Osteoblast (primary cell): ENCODE measurements around the gene PLGRKT. TPM values are rescaled to one million over a fixed set of nuclear protein-coding genes. Genes with fewer than 3 reads are reported as not detected.
"Not testable (repeated sequence)": the region's sequence is repeated elsewhere in the genome, so short reads cannot be mapped to it uniquely, and the experiment has no call there.

Experiments
- DNase-seq: peaks from one replicate; pipeline ENCODE4 v3.0.0; 2011; ENCODE audit warnings: low spot score, mixed read lengths; ENCODE audit not compliant: insufficient read length; ENCODE audit errors: missing footprints
- H2AFZ ChIP-seq: 2 replicates; pipeline ENCODE4 v1.6.0; 2011; ENCODE audit warnings: mild to moderate bottlenecking, low read length
- H3K27ac ChIP-seq: 2 replicates; pipeline ENCODE4 v1.5.1; 2011; ENCODE audit warnings: mild to moderate bottlenecking, low read depth, low read length, moderate library complexity
- H3K27me3 ChIP-seq: 2 replicates; pipeline ENCODE4 v1.6.0; 2012; ENCODE audit warnings: mild to moderate bottlenecking, control low read depth, inconsistent platforms, low read length, moderate library complexity; ENCODE audit not compliant: insufficient read depth
- H3K36me3 ChIP-seq: 2 replicates; pipeline ENCODE4 v1.5.1; 2011; ENCODE audit warnings: mild to moderate bottlenecking, low read length, control low read depth, moderate library complexity; ENCODE audit not compliant: insufficient read depth
- H3K4me1 ChIP-seq: 2 replicates; pipeline ENCODE4 v1.5.1; 2011; ENCODE audit warnings: mild to moderate bottlenecking, low read length, control low read depth, moderate library complexity; ENCODE audit not compliant: insufficient read depth
- H3K4me2 ChIP-seq: 2 replicates; pipeline ENCODE4 v1.6.0; 2011; ENCODE audit warnings: mild to moderate bottlenecking, low read length; ENCODE audit not compliant: insufficient read depth
- H3K4me3 ChIP-seq: fragments of 200-600 bp; sonication (generic); 3 replicates; pipeline ENCODE4 v1.5.1; 2012; ENCODE audit warnings: mild to moderate bottlenecking, low read length, inconsistent platforms; ENCODE audit not compliant: insufficient read depth
- H3K79me2 ChIP-seq: 2 replicates; pipeline ENCODE4 v1.6.0; 2012; ENCODE audit warnings: mild to moderate bottlenecking, low read length, control low read depth, inconsistent platforms; ENCODE audit not compliant: insufficient read depth
- H3K9me3 ChIP-seq: 2 replicates; pipeline ENCODE4 v1.5.1; 2011; ENCODE audit warnings: low read depth, low read length, control low read depth
- H4K20me1 ChIP-seq: 2 replicates; pipeline ENCODE4 v1.6.0; 2012; ENCODE audit warnings: mild to moderate bottlenecking, low read length, control low read depth; ENCODE audit not compliant: insufficient read depth
- total RNA-seq: library from RNA; depleted of rRNA; stranded (reverse); fragments of >200 nt; gene quantifications from 2 replicates; pipeline ENCODE4 v1.2.3, GENCODE V29; 2012
- TF ChIP-seq, protein P1 (sequence below): IDR thresholded peaks from 2 replicates; pipeline ENCODE4 v1.5.1; 2011; ENCODE audit warnings: mild to moderate bottlenecking, low read depth, low read length, moderate library complexity; ENCODE audit errors: extremely low read depth

PLGRKT gene
- total RNA-seq, 1 donor: 15.6 TPM

DNA sequence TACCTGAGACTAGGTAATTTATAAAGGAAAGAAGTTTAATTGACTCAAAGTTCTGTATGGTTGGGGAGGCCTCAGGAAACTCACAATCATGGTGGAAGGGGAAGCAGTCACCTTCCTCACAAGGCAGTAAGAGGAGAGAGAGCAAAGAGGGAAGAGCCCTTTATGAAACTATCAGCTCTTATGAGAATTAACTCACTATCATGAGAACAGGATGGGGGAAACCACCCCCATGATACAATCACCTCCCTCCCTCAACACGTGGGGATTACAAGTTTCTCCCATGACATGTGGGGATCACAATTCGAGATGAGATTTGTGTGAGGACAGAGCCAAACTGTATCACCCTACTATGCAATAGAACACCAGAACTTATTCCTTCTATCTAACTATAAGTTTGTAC is 40.5 kb upstream of the PLGRKT start:
- H4K20me1 ChIP-seq: no peaks in the 10 kb centered on the region
- no peak overlapping the region for H2AFZ ChIP-seq
- no peak overlapping the region for H3K4me2 ChIP-seq
- no peak for DNase-seq
- no peak overlapping the region for H3K4me3 ChIP-seq
- no peaks in the 10 kb centered on the region for H3K36me3 ChIP-seq
- H3K4me1 ChIP-seq: no peaks in the 10 kb centered on the region
- H3K79me2 ChIP-seq: no peaks in the 10 kb centered on the region
- no peaks in the 10 kb centered on the region for H3K27me3 ChIP-seq
- H3K9me3 ChIP-seq: no peaks in the 10 kb centered on the region
- H3K27ac ChIP-seq: no peak overlapping the region
- TF ChIP-seq, protein P1, sequence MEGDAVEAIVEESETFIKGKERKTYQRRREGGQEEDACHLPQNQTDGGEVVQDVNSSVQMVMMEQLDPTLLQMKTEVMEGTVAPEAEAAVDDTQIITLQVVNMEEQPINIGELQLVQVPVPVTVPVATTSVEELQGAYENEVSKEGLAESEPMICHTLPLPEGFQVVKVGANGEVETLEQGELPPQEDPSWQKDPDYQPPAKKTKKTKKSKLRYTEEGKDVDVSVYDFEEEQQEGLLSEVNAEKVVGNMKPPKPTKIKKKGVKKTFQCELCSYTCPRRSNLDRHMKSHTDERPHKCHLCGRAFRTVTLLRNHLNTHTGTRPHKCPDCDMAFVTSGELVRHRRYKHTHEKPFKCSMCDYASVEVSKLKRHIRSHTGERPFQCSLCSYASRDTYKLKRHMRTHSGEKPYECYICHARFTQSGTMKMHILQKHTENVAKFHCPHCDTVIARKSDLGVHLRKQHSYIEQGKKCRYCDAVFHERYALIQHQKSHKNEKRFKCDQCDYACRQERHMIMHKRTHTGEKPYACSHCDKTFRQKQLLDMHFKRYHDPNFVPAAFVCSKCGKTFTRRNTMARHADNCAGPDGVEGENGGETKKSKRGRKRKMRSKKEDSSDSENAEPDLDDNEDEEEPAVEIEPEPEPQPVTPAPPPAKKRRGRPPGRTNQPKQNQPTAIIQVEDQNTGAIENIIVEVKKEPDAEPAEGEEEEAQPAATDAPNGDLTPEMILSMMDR: no peak

DNA sequence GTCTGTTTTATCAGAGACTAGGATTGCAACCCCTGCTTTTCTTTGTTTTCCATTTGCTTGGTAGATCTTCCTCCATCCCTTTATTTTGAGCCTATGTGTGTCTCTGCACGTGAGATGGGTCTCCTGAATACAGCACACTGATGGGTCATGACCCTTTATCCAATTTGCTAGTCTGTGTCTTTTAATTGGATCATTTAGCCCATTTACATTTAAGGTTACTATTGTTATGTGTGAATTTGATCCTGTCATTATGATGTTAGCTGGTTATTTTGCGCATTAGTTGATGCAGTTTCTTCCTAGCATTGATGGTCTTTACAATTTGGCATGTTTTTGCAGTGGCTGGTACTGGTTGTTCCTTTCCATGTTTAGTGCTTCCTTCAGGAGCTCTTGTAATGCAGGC is 37.9 kb upstream of the PLGRKT start:
- H3K27me3 ChIP-seq, H3K9me3 ChIP-seq, H3K4me3 ChIP-seq, H3K27ac ChIP-seq, H2AFZ ChIP-seq, H3K79me2 ChIP-seq, H3K4me1 ChIP-seq, H3K36me3 ChIP-seq, H4K20me1 ChIP-seq, H3K4me2 ChIP-seq, DNase-seq: not testable (repeated sequence)

DNA sequence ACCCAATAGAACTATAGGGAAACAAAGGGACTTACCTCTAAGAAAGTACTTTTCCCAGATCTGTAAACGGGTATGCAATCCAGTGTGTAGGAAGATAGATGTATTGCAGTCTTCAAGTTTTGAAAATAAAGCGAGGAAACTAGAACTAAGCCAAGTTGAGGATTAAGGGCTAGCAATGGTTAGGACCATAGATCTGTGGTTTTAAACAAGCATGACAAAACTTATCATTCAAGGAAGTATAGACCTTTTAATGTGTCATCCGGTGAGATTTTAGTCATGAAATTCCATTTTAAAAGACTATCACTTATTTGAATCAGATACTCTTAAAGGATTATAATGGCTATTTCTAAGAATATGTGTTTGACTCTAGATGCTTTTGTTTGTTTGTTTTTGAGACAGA is 33.1 kb upstream of the PLGRKT start:
- DNase-seq: no peak
- TF ChIP-seq, protein P1: no peak
- no peak overlapping the region for H2AFZ ChIP-seq
- H3K36me3 ChIP-seq: peaks cover 12% of the 10 kb centered on the region
- no peak overlapping the region for H3K4me3 ChIP-seq
- no peaks in the 10 kb centered on the region for H3K9me3 ChIP-seq
- no peaks in the 10 kb centered on the region for H3K4me1 ChIP-seq
- no peaks in the 10 kb centered on the region for H4K20me1 ChIP-seq
- no peak overlapping the region for H3K4me2 ChIP-seq
- no peaks in the 10 kb centered on the region for H3K79me2 ChIP-seq
- H3K27ac ChIP-seq: no peak overlapping the region
- H3K27me3 ChIP-seq: no peaks in the 10 kb centered on the region

DNA sequence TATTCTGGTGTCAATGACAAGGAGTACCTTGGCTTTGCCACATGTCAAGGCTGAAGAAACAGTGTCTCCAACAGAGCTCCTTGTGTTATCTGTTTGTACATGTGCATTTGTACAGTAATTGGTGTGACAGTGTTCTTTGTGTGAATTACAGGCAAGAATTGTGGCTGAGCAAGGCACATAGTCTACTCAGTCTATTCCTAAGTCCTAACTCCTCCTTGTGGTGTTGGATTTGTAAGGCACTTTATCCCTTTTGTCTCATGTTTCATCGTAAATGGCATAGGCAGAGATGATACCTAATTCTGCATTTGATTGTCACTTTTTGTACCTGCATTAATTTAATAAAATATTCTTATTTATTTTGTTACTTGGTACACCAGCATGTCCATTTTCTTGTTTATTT is 32.4 kb upstream of the PLGRKT start:
- H3K36me3 ChIP-seq: peaks cover 17% of the 10 kb centered on the region
- no peak overlapping the region for H3K4me2 ChIP-seq
- TF ChIP-seq, protein P1: no peak
- H4K20me1 ChIP-seq: no peaks in the 10 kb centered on the region
- no peaks in the 10 kb centered on the region for H3K9me3 ChIP-seq
- no peaks in the 10 kb centered on the region for H3K4me1 ChIP-seq
- no peak overlapping the region for H3K27ac ChIP-seq
- no peaks in the 10 kb centered on the region for H3K79me2 ChIP-seq
- H3K27me3 ChIP-seq: no peaks in the 10 kb centered on the region
- no peak overlapping the region for H2AFZ ChIP-seq
- DNase-seq: no peak
- no peak overlapping the region for H3K4me3 ChIP-seq
